OCI-LY7 (cell line): ENCODE results near the gene WDR19. TPM values are rescaled to one million over a fixed set of nuclear protein-coding genes. Genes with fewer than 3 reads are reported as not detected.

Experiments used
- BruUV-seq: library from RNA; stranded (reverse); fragments of 400-500 nt; replicated peaks from 2 replicates; lab custom pipeline; 2021; lab: Mats Ljungman, UMichigan
- CTCF ChIA-PET: fragments of 300-600 bp; sonication (Branson Sonifier 250); formaldehyde crosslinking; loops from one replicate; lab custom pipeline; 2022; ENCODE audit warnings: antibody characterized with exemption; ENCODE audit not compliant: unreplicated experiment; lab: Charles Lee
- POLR2A ChIA-PET: fragments of 300-600 bp; sonication (Branson Sonifier 250); formaldehyde crosslinking; loops from one replicate; lab custom pipeline; 2022; ENCODE audit warnings: antibody characterized with exemption; lab: Charles Lee
- DNase-seq: peaks from one replicate; pipeline ENCODE4 v3.0.0-alpha.2; 2015; ENCODE audit warnings: low spot score
- H2AFZ ChIP-seq: fragments of 200-600 bp; sonication (generic), shearing (Covaris generic); 2 replicates; pipeline ENCODE4 v1.6.1; 2014; ENCODE audit warnings: mild to moderate bottlenecking, antibody characterized with exemption, low read length, moderate library complexity
- H3K27ac ChIP-seq: fragments of 200-600 bp; sonication (generic); 2 replicates; pipeline ENCODE4 v1.5.1; 2014; ENCODE audit warnings: mixed run types, low read depth, mild to moderate bottlenecking, moderate library complexity, low read length, inconsistent platforms; ENCODE audit not compliant: poor library complexity, severe bottlenecking
- H3K36me3 ChIP-seq: fragments of 200-600 bp; sonication (generic); 2 replicates; pipeline ENCODE4 v1.6.1; 2014; ENCODE audit warnings: mild to moderate bottlenecking, antibody characterized with exemption, low read length, moderate library complexity, mixed read lengths; ENCODE audit not compliant: insufficient read depth
- H3K4me1 ChIP-seq: fragments of 200-600 bp; sonication (generic); 2 replicates; pipeline ENCODE4 v1.5.1; 2014; ENCODE audit warnings: mild to moderate bottlenecking, low read length; ENCODE audit not compliant: insufficient read depth, poor library complexity, severe bottlenecking
- H3K4me2 ChIP-seq: fragments of 200-600 bp; sonication (generic); 2 replicates; pipeline ENCODE4 v1.6.1; 2014; ENCODE audit warnings: mild to moderate bottlenecking, low read length
- H3K4me3 ChIP-seq: fragments of 200-600 bp; sonication (generic); 2 replicates; pipeline ENCODE4 v1.5.1; 2014; ENCODE audit warnings: mild to moderate bottlenecking, low read depth, low read length; ENCODE audit not compliant: poor library complexity, severe bottlenecking
- H3K79me2 ChIP-seq: fragments of 200-600 bp; sonication (generic); 2 replicates; pipeline ENCODE4 v1.6.1; 2016; ENCODE audit warnings: low read depth, mild to moderate bottlenecking, low read length, moderate library complexity, mixed read lengths; ENCODE audit not compliant: insufficient read depth
- H3K9me2 ChIP-seq: fragments of 200-600 bp; sonication (generic); 2 replicates; pipeline ENCODE4 v1.6.1; 2016; ENCODE audit warnings: mild to moderate bottlenecking, low read length, mixed read lengths; ENCODE audit not compliant: insufficient read depth
- H3K9me3 ChIP-seq: fragments of 200-600 bp; sonication (generic); 2 replicates; pipeline ENCODE4 v1.6.1; 2014; ENCODE audit warnings: mild to moderate bottlenecking, mixed run types, low read length, mixed read lengths
- H4K20me1 ChIP-seq: fragments of 200-600 bp; sonication (generic); 2 replicates; pipeline ENCODE4 v1.6.1; 2014; ENCODE audit warnings: mild to moderate bottlenecking, antibody characterized with exemption, low read length, moderate library complexity, mixed read lengths; ENCODE audit not compliant: insufficient read depth
- CTCF ChIP-seq: fragments of 200-600 bp; sonication (generic); conservative IDR thresholded peaks from 2 replicates; pipeline ENCODE4 v1.5.1; 2014; ENCODE audit warnings: mild to moderate bottlenecking, antibody characterized with exemption, low read length, moderate library complexity, mixed read lengths
- EZH2phosphoT487 ChIP-seq: fragments of 200-600 bp; sonication (generic); IDR thresholded peaks from 2 replicates; pipeline ENCODE4 v1.6.1; 2018; ENCODE audit warnings: low read depth, borderline replicate concordance, mild to moderate bottlenecking, mixed run types, antibody characterized with exemption, low read length, moderate library complexity, mixed read lengths
- intact Hi-C: fragments of 100-400 bp; cut with micrococcal nuclease; formaldehyde crosslinking; loops from one replicate; pipeline ENCODE4 v1.10.0; 2022; ENCODE audit not compliant: unreplicated experiment
- total RNA-seq, 2 experiments: library from RNA; depleted of rRNA in 1 of 2; stranded (reverse); fragments of >200 nt in 1 of 2; shearing (Covaris generic) in 1 of 2; gene quantifications; 2 replicates each; pipeline ENCODE4 v1.2.3, GENCODE V29; 2014 to 2022

The WDR19 gene
- total RNA-seq, 2 experiments from 2014 or later = 41.2 to 47.5 TPM

- no peaks in the 10 kb centered on the region for H3K9me2 ChIP-seq
- CTCF ChIA-PET = no interaction called here
- DNase-seq = no peak
- H3K4me2 ChIP-seq = no peak overlapping the region
- H3K79me2 ChIP-seq = peaks cover 46% of the 10 kb centered on the region
- peaks cover 3% of the 10 kb centered on the region for H3K4me1 ChIP-seq
- H3K36me3 ChIP-seq = peaks cover 81% of the 10 kb centered on the region
- H3K27ac ChIP-seq = no peak overlapping the region
- intact Hi-C loops = no loop called here
- no peak for TF ChIP-seq CTCF
- H3K4me3 ChIP-seq = no peak overlapping the region
- BruUV-seq = no TSS peak
- H4K20me1 ChIP-seq = no peaks in the 10 kb centered on the region
- no peak overlapping the region for H2AFZ ChIP-seq
- POLR2A ChIA-PET = no interaction called here
- peaks cover 5% of the 10 kb centered on the region; the same call in 1 of the 2 replicates for H3K9me3 ChIP-seq
Measured at GRCh38 chr4:39326468-39326977, 144.2 kb downstream of the WDR19 start.

GRCh38 chr4:39330353-39330752 is 148.0 kb downstream of the WDR19 start:
- Histone ChIP-seq H3K4me1 (peaks cover 3% of the 10 kb centered on the region), H3K79me2 (peaks cover 79% of the 10 kb centered on the region), H4K20me1 (no peaks in the 10 kb centered on the region), H3K4me3 (no peak overlapping the region), H3K9me3 (peaks cover 9% of the 10 kb centered on the region; the same call in 1 of the 2 replicates), H3K4me2 (no peak overlapping the region), H2AFZ (no peak overlapping the region), H3K9me2 (no peaks in the 10 kb centered on the region), H3K36me3 (peaks cover 71% of the 10 kb centered on the region), H3K27ac (no peak overlapping the region)
- no peak for DNase-seq
- intact Hi-C loops = no loop called here
- ChIA-PET POLR2A (interaction anchor here (0.6 to 1.5 kb wide), 4 partner anchors 17 to 624 kb away, joined by 3 to 6 read pairs (median 4); no protein-coding TSS in a partner anchor), CTCF (no interaction called here)
- BruUV-seq = no TSS peak
- no peak for TF ChIP-seq EZH2phosphoT487
- TF ChIP-seq CTCF = no peak

GRCh38 chr4:39331191-39331590 is 148.9 kb downstream of the WDR19 start:
- Histone ChIP-seq H3K36me3 (peaks cover 63% of the 10 kb centered on the region), H3K4me3 (no peak overlapping the region), H3K4me2 (no peak overlapping the region), H4K20me1 (no peaks in the 10 kb centered on the region), H3K79me2 (peaks cover 88% of the 10 kb centered on the region), H3K4me1 (peaks cover 3% of the 10 kb centered on the region), H2AFZ (no peak overlapping the region), H3K27ac (no peak overlapping the region), H3K9me3 (peaks cover 9% of the 10 kb centered on the region; the same call in 1 of the 2 replicates), H3K9me2 (no peaks in the 10 kb centered on the region)
- POLR2A ChIA-PET = interaction anchor here (0.6 to 0.9 kb wide), 4 partner anchors 14 to 90 kb away, joined by 3 to 6 read pairs (median 4); no protein-coding TSS in a partner anchor
- DNase-seq = no peak
- CTCF ChIA-PET = no interaction called here
- BruUV-seq = no TSS peak
- intact Hi-C loops = no loop called here
- TF ChIP-seq CTCF = no peak
- TF ChIP-seq EZH2phosphoT487 = no peak
